GM12878 (cell line): ENCODE results near the gene ADAMTSL3. TPM values are rescaled to one million over a fixed set of nuclear protein-coding genes. Genes with fewer than 3 reads are reported as not detected.

Source experiments
- ESRRA ChIP-seq: IDR thresholded peaks from 2 replicates; pipeline ENCODE4 v1.6.1; 2012; ENCODE audit warnings: mild to moderate bottlenecking, low read length, improper control_type of control experiment
- NFYA ChIP-seq: IDR thresholded peaks from 2 replicates; pipeline ENCODE4 v1.6.1; 2011; ENCODE audit warnings: low read depth, mild to moderate bottlenecking, low read length, improper control_type of control experiment, borderline replicate concordance
- SMAD5 ChIP-seq: IDR thresholded peaks from 2 replicates; pipeline ENCODE4 v1.6.1; 2016; ENCODE audit warnings: antibody characterized with exemption, low read depth
- TCF3 ChIP-seq: IDR thresholded peaks from 2 replicates; pipeline ENCODE4 v1.6.1; 2012; ENCODE audit warnings: low read depth, mild to moderate bottlenecking, low read length, borderline replicate concordance; ENCODE audit not compliant: insufficient read depth
- ZBTB11 ChIP-seq: fragments of 450-650 bp; formaldehyde crosslinking; IDR thresholded peaks from 2 replicates; pipeline ENCODE4 v1.5.0; 2022; ENCODE audit warnings: mild to moderate bottlenecking, missing genetic modification characterization
- polyA plus RNA-seq, 11 experiments: library from polyadenylated mRNA; depleted of rRNA in 4 of 11; unstranded in 6 of 11; stranded (reverse) in 5 of 11; fragments of >200 nt; fragmentation: Nextera tagmentation in 4 of 11; fragmentation: Illumina TruSeq in 1 of 11; extraction: Ambion mirVana in 4 of 11; extraction: Trizol in 1 of 11; gene quantifications; 1 replicate in 1 of 11; 2 replicates in 10 of 11; pipeline versions ENCODE4 v1.2.1 to v1.2.3, GENCODE V29; 2011 to 2016; ENCODE audit warnings: inconsistent platforms in 2 of 11, missing spikeins in 2 of 11, low read depth in 1 of 11
- total RNA-seq, 4 experiments: library from RNA; depleted of rRNA in 3 of 4; stranded (reverse); fragments of >200 nt in 3 of 4; fragmentation: Illumina TruSeq in 1 of 4; extraction: Trizol in 1 of 4; gene quantifications; 2 replicates each; pipeline versions ENCODE4 v1.2.1 to v1.2.3, GENCODE V29; 2013 to 2021
- TF ChIP-seq, protein P1 (sequence below): fragments of 450-650 bp; IDR thresholded peaks from 2 replicates; pipeline ENCODE4 v1.6.1; 2016; ENCODE audit warnings: mild to moderate bottlenecking, moderate library complexity, borderline replicate concordance

The ADAMTSL3 gene
- total and polyA plus RNA-seq, 10 of the 15 experiments (the other 5 are each of a cell fraction or from before 2014, with no cell fraction given), result 0.01 to 0.28 (median 0.13) TPM

DNA sequence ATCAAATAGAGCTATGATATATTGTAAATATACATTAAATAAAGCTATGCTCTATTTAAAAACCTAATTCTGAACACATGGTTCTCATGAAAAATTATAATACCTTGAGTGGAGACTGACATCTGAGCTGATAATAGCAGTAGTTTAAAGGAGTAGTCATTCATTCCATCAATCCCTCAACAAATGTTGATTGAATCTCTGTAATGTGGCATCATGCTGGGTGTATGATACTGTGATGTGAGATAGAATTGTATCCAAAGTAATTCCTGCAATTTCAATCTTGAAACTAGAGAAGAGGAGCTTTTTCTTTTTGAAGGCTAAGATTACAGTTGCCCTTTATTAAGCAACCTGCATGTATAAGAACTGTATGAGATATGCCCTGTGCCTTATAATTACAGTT lies 63.1 kb downstream of the ADAMTSL3 start (continued):
- TF ChIP-seq ZBTB11 (no peak), TCF3 (no peak), NFYA (no peak), SMAD5 (no peak), ESRRA (no peak)
- TF ChIP-seq, protein P1, sequence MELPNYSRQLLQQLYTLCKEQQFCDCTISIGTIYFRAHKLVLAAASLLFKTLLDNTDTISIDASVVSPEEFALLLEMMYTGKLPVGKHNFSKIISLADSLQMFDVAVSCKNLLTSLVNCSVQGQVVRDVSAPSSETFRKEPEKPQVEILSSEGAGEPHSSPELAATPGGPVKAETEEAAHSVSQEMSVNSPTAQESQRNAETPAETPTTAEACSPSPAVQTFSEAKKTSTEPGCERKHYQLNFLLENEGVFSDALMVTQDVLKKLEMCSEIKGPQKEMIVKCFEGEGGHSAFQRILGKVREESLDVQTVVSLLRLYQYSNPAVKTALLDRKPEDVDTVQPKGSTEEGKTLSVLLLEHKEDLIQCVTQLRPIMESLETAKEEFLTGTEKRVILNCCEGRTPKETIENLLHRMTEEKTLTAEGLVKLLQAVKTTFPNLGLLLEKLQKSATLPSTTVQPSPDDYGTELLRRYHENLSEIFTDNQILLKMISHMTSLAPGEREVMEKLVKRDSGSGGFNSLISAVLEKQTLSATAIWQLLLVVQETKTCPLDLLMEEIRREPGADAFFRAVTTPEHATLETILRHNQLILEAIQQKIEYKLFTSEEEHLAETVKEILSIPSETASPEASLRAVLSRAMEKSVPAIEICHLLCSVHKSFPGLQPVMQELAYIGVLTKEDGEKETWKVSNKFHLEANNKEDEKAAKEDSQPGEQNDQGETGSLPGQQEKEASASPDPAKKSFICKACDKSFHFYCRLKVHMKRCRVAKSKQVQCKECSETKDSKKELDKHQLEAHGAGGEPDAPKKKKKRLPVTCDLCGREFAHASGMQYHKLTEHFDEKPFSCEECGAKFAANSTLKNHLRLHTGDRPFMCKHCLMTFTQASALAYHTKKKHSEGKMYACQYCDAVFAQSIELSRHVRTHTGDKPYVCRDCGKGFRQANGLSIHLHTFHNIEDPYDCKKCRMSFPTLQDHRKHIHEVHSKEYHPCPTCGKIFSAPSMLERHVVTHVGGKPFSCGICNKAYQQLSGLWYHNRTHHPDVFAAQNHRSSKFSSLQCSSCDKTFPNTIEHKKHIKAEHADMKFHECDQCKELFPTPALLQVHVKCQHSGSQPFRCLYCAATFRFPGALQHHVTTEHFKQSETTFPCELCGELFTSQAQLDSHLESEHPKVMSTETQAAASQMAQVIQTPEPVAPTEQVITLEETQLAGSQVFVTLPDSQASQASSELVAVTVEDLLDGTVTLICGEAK, result no peak
